Effector memory CD4-positive, alpha-beta T cell (primary cell): ENCODE results near the gene GPC6.

ENCODE experiments used
- DNase-seq, 3 donors: peaks; one replicate each; pipeline ENCODE4 v3.0.0-alpha.2; 2020
- H3K27ac ChIP-seq: 2 replicates; pipeline ENCODE4 v1.7.0; 2013; ENCODE audit warnings: mild to moderate bottlenecking, low read length, moderate library complexity; ENCODE audit not compliant: insufficient read depth, poor library complexity, severe bottlenecking
- H3K27me3 ChIP-seq: replicated peaks from 2 replicates; pipeline ENCODE4 v1.7.0; 2013; ENCODE audit warnings: mild to moderate bottlenecking, low read length; ENCODE audit not compliant: insufficient read depth, control insufficient read depth, poor library complexity, severe bottlenecking
- H3K36me3 ChIP-seq: 2 replicates; pipeline ENCODE4 v1.7.0; 2013; ENCODE audit warnings: mild to moderate bottlenecking, low read length, moderate library complexity; ENCODE audit not compliant: control insufficient read depth, insufficient read depth
- H3K4me1 ChIP-seq: 2 replicates; pipeline ENCODE4 v1.7.0; 2013; ENCODE audit warnings: low read length, mild to moderate bottlenecking; ENCODE audit not compliant: control insufficient read depth, insufficient read depth, poor library complexity, severe bottlenecking
- H3K4me3 ChIP-seq: 2 replicates; pipeline ENCODE4 v1.7.0; 2013; ENCODE audit warnings: low read length, low read depth, mild to moderate bottlenecking; ENCODE audit not compliant: insufficient read depth, poor library complexity, severe bottlenecking
- H3K9me3 ChIP-seq: 2 replicates; pipeline ENCODE4 v1.7.0; 2013; ENCODE audit warnings: mild to moderate bottlenecking, low read length, moderate library complexity; ENCODE audit not compliant: control insufficient read depth

The GPC6 gene

GRCh38 chr13:94014461-94014860, 787.9 kb downstream of the GPC6 start:
- no peaks in the 10 kb centered on the region for H3K36me3 ChIP-seq
- no peak overlapping the region for H3K27ac ChIP-seq
- H3K4me1 ChIP-seq = no peaks in the 10 kb centered on the region
- DNase-seq = no peak
- H3K4me3 ChIP-seq = no peak overlapping the region
- H3K27me3 ChIP-seq = no peaks in the 10 kb centered on the region
- no peaks in the 10 kb centered on the region for H3K9me3 ChIP-seq

- H3K36me3 ChIP-seq = no peaks in the 10 kb centered on the region
- H3K4me1 ChIP-seq = no peaks in the 10 kb centered on the region
- no peak for DNase-seq
- no peaks in the 10 kb centered on the region for H3K9me3 ChIP-seq
- H3K4me3 ChIP-seq = no peak overlapping the region
- H3K27me3 ChIP-seq = no peaks in the 10 kb centered on the region
- no peak overlapping the region for H3K27ac ChIP-seq
Measured at GRCh38 chr13:94020426-94020825, 793.8 kb downstream of the GPC6 start.

GRCh38 chr13:94020833-94021232, 794.2 kb downstream of the GPC6 start:
- H3K4me1 ChIP-seq = no peaks in the 10 kb centered on the region

GRCh38 chr13:94028234-94028633, 801.6 kb downstream of the GPC6 start:
- H3K9me3 ChIP-seq = no peaks in the 10 kb centered on the region

More at GRCh38 chr13:94020833-94021232, 794.2 kb downstream of the GPC6 start:
- H3K9me3 ChIP-seq = no peaks in the 10 kb centered on the region
- H3K36me3 ChIP-seq = no peaks in the 10 kb centered on the region
- no peak overlapping the region for H3K27ac ChIP-seq
- H3K4me3 ChIP-seq = no peak overlapping the region
- DNase-seq = no peak
- H3K27me3 ChIP-seq = no peaks in the 10 kb centered on the region

GRCh38 chr13:94028650-94029049, 802.0 kb downstream of the GPC6 start:
- Histone ChIP-seq H3K27ac (no peak overlapping the region), H3K36me3 (no peaks in the 10 kb centered on the region), H3K27me3 (no peaks in the 10 kb centered on the region), H3K9me3 (no peaks in the 10 kb centered on the region), H3K4me3 (no peak overlapping the region), H3K4me1 (no peaks in the 10 kb centered on the region)
- no peak for DNase-seq

More at GRCh38 chr13:94028234-94028633, 801.6 kb downstream of the GPC6 start:
- no peaks in the 10 kb centered on the region for H3K27me3 ChIP-seq
- H3K36me3 ChIP-seq = no peaks in the 10 kb centered on the region
- no peaks in the 10 kb centered on the region for H3K4me1 ChIP-seq
- no peak for DNase-seq
- H3K4me3 ChIP-seq = no peak overlapping the region
- H3K27ac ChIP-seq = no peak overlapping the region

- no peaks in the 10 kb centered on the region for H3K9me3 ChIP-seq
- H3K4me1 ChIP-seq = no peaks in the 10 kb centered on the region
- no peak overlapping the region for H3K4me3 ChIP-seq
- no peaks in the 10 kb centered on the region for H3K36me3 ChIP-seq
- no peak for DNase-seq
- no peak overlapping the region for H3K27ac ChIP-seq
- H3K27me3 ChIP-seq = no peaks in the 10 kb centered on the region
Measured at GRCh38 chr13:94030415-94031119, 804.0 kb downstream of the GPC6 start.

GRCh38 chr13:94031609-94032008, 805.0 kb downstream of the GPC6 start:
- Histone ChIP-seq H3K36me3 (no peaks in the 10 kb centered on the region), H3K27ac (no peak overlapping the region), H3K4me1 (no peaks in the 10 kb centered on the region), H3K9me3 (no peaks in the 10 kb centered on the region), H3K4me3 (no peak overlapping the region), H3K27me3 (no peaks in the 10 kb centered on the region)
- DNase-seq = no peak

GRCh38 chr13:94033098-94033497, 806.5 kb downstream of the GPC6 start:
- Histone ChIP-seq H3K27ac (no peak overlapping the region), H3K4me3 (no peak overlapping the region), H3K27me3 (no peaks in the 10 kb centered on the region), H3K9me3 (no peaks in the 10 kb centered on the region), H3K4me1 (no peaks in the 10 kb centered on the region), H3K36me3 (no peaks in the 10 kb centered on the region)
- no peak for DNase-seq

- Histone ChIP-seq H3K4me3 (no peak overlapping the region), H3K4me1 (no peaks in the 10 kb centered on the region), H3K27ac (no peak overlapping the region), H3K27me3 (no peaks in the 10 kb centered on the region), H3K36me3 (no peaks in the 10 kb centered on the region), H3K9me3 (no peaks in the 10 kb centered on the region)
- DNase-seq = no peak
Measured at GRCh38 chr13:94033830-94034642, 807.4 kb downstream of the GPC6 start.

GRCh38 chr13:94050039-94050438, 823.4 kb downstream of the GPC6 start:
- H3K9me3 ChIP-seq = no peaks in the 10 kb centered on the region
- DNase-seq = no peak
- no peaks in the 10 kb centered on the region for H3K4me1 ChIP-seq
- H3K36me3 ChIP-seq = no peaks in the 10 kb centered on the region
- H3K27ac ChIP-seq = no peak overlapping the region
- no peak overlapping the region for H3K4me3 ChIP-seq
- no peaks in the 10 kb centered on the region for H3K27me3 ChIP-seq
